Activated CD4-positive, alpha-beta T cell treated with anti-CD3 and anti-CD28 coated beads, Interleukin-10, Interleukin-2, amounts not matched to agents 100 ng/mL and 50 ng/mL, durations not matched to agents 16 hours and 8 hours (primary cell): ENCODE data around the gene NUBPL.
"Not testable (repeated sequence)": the region's sequence is repeated elsewhere in the genome, so short reads cannot be mapped to it uniquely, and the experiment has no call there.

Experiments
- DNase-seq: peaks from one replicate; pipeline ENCODE4 v3.0.0-alpha.2; 2020

NUBPL gene

DNA sequence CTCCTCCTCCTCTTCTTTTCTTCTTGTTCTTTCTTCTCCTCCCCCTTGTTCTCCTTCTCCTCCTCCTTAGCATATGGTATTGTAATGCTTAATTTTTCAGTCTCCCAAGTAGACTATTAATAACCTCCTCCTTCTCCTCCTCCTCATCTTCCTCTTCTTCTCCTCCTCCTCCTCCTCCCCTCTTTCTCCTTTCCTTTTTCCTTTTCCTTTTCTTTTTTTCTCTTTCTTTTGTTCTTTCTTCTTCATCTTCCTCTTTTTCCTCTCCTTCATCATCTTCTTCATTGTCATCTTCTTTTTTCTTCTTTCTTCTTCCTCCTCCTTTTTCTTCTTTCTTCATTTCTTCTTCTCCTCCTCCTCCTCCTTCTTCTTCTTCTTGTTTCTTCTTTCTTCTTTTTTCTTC is 264.3 kb downstream of the NUBPL start:
- DNase-seq = no peak

DNA sequence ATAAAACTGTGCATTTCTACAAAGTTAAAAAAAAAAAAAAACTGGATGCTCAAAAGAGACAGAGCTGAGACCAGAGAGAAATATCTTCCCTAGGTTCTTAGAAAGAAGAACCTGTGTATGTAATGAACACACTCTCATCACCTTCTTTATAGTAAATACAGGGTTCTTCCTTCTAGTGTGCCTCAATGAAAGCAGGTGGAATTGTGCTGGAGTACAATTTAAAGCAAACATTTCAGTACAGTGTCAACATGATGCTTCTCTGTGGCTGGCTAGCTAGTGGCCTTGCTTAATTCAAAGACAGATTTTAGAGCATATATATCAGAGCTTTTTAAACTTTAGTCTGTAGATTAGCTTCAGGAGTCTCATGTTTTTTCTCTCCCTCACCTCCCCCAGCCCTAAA is 266.1 kb downstream of the NUBPL start:
- DNase-seq = no peak

DNA sequence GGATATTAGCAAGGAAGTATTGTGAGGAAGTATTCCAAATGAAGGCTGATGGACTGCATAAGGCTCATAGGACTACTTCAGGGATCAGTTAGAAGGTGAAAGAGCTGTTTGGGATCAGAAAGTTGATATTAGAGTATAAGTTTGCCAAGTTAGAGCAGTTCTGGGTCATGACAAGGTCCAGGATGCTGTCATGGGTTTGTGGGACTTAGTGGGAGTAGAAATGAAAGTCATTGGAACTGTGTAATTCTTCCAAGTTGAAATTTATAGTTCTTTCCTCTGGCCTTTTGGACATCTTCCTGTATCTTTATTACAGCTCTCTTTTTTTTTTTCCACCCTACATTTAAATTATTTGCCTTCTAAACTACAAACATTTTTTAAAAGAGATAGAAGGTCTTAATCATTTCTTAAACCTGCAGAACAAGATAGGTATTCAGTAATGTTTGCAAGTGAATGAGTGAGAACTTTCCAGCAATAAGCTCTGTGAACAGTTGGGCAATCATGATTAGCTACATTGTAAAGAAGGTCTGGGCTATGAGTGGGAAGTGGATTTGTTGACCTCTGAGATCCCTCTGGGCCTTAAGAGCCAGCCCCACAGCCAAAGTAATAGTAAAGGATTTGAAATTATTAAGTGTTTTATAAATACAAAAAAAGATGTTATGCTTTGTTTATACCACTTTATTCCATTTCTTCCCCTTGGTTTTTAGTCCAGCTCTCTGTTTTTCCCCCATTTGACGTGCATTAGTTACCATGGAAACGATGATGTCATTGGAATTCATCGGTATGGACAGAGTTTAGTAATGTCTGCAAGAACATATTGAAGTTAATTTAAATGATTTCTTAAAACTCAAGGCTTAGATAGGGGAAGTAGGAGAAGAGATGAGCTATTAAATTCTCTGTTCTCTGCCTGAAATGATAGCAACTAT is 268.0 kb downstream of the NUBPL start:
- no peak for DNase-seq

DNA sequence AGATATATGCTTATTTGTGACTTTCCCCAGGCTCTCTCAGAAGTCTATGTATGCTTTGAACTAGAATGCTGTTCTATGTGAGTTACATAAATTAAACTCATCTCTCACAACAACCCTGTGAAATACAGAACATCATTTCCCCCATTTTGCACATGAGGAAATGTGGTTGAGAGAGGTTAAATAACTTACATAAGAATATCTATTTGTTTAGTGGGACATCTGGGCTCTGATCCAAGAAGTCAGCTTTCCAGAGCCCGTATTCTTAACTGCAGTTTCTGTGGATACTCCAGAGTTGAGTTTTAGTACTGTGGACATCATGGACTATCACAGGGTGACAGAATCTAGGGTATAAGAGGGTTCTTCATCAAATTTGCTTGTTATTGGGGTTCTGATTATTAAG is 273.4 kb downstream of the NUBPL start:
- DNase-seq = no peak

DNA sequence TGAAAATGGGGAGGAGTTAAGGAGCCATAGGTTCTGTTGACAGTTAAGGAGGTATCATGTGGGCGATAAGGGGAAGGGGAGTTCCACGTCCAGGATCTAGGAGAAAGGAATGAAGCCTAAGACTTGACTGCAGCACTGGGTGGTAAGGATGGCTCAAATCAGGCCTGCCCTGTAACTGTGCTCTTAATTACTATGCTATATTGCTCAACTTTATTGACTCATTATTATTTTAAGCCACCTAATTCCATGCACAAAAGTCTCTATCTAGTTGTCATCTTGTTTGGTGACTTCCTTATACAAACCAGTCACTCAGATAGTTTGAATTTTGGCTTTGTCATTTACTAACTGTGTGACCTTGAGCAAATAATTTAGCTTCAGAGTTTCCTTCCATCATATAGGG is 273.8 kb downstream of the NUBPL start:
- no peak for DNase-seq

DNA sequence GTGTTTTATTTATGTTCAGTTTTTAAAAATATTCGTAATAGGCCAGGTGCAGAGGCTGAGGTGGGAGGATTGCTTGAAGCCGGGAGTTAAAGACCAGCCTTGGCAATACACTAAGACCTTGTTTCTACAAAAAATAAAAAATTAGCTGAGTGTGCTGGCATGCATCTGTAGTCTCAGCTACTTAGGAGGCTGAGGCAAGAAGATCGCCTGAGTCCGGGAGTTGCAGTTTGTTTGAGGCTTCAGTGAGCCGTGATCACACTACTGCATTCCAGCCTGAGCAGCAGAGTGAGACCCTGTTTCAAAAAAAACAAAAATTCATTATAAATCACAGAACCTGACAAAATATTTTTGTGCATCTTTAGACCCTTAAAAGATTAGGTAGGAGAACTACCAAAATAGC is 275.8 kb downstream of the NUBPL start:
- no peak for DNase-seq

DNA sequence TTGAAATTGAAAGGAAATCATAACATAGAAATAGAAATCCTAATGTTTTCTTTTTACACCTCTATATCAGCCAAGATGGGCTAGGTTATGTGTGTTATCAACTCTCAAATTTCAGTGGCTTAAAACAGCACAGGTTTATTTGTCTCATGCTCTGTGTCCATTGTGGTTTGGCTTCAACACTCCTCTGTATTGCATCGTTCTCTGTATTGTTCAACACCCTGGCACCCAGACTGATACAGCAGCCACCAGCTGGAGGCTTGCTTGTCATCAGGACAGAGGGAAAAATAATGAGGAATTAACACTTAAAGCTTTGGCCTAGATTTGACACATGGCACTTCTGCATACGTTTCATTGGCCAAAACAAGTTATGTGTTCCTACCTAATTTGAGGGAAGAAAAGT is 281.7 kb downstream of the NUBPL start:
- peak; percentile 0 for DNase-seq

DNA sequence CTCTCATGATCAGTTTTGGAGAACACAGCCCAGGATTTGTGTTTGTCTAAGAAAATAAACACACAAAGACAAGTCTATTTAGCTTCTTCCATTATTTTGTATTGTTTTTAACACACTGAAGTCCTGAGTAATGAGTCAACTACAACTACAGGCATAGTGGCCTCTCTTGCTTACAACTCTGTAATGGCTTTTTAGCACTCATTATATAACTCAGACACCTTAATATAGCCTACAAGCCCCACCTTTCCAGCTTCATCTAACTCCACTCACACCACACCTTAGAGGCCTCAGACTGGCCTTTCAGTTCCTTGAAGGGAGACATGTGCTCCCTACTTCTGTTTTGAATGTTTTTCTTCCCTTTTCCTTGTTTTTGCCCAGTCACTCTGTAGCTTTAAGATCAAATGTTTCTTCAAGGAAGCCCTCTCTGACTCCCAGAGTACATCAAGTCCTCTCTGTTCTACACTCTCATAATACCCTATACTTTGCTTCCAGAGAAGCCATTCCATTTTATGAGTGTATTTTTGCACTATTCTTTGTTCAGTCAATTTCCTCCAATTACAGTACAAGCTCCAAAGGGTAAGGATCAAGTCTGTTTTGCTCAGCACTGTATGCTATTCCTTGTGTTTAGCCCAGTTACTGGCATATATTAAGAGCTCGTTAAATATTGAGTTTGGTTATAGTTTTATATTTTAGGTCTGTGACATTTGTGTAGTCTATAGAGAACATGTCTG is 282.3 kb downstream of the NUBPL start:
- no peak for DNase-seq

DNA sequence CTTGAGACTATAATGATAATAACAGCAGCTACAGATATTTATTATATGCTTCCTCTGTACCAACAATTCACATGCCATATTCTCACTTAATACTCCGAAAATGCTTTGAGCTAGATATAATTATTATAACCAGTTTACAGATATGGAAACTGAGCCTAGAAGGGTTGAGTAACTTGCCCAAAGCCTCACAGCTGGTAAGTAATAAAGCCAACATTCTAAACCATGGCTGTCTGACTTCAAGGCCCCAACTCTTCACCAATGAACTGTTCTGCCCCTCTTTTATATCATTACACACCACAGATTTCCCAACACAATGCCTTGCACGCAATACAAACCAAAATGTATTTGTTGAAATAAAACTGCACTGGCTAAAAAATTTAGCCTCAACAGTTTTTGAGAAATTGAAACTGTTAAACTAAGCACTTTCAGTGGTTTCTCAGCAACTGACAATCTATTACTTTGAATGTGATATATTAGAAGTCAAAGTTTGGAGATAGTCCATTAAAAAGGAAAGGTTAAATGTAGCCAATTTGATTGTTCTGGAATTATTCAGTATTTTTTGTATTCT is 293.4 kb downstream of the NUBPL start:
- no peak for DNase-seq

DNA sequence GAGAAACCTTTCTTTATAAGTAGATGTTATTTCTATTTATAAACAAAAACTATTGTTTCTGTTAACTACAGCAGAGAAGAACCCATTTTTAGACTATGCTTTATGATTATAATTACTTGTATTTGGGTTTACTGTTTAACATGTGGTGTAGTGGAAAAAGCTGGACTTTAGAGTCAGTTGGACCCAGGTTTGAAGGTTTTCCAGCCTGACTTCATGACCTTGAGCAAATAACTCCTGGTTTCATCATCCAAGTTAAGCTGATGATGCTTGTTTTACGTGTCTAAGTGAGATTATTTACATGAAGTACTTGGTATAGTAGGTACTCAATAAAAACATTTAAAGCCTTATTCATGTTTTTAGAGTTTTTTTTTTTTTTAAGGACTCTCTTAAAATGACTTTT is 294.1 kb downstream of the NUBPL start:
- DNase-seq = no peak

DNA sequence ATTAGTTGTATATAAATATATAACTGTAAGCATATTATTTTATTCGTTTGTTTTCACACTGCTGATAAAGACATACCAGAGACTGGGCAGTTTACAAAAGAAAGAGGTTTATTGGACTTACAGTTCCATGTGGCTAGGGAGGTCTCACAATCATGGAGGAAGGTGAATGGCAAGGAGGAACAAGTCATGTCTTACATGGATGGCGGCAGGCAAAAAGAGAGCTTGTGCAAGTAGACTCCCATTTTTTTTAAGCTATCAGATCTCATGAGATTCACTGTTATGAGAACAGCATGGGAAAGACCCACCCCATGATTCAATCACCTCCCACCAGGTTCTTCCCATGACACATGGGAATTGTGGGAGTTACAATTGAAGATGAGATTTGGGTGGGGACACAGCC is 294.8 kb downstream of the NUBPL start:
- not testable (repeated sequence) for DNase-seq

DNA sequence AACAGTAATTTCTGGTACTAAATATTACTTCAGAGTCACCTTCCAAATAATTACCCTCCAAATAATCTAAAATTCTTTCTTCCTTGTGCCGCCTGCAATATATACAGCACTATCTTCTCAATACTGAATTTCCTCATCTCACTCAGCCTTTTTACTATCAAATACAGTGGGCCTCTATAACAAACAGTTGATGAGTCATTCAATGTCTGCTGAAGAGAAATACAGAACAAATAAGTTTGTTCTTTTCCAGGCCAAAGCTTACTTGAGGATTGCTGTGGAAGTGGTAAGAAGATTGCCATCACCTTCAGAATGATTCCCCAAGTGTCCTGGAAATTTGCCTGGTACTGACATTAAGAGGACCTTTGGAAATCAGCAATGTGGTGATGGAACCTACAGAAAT is 297.7 kb downstream of the NUBPL start:
- no peak for DNase-seq

DNA sequence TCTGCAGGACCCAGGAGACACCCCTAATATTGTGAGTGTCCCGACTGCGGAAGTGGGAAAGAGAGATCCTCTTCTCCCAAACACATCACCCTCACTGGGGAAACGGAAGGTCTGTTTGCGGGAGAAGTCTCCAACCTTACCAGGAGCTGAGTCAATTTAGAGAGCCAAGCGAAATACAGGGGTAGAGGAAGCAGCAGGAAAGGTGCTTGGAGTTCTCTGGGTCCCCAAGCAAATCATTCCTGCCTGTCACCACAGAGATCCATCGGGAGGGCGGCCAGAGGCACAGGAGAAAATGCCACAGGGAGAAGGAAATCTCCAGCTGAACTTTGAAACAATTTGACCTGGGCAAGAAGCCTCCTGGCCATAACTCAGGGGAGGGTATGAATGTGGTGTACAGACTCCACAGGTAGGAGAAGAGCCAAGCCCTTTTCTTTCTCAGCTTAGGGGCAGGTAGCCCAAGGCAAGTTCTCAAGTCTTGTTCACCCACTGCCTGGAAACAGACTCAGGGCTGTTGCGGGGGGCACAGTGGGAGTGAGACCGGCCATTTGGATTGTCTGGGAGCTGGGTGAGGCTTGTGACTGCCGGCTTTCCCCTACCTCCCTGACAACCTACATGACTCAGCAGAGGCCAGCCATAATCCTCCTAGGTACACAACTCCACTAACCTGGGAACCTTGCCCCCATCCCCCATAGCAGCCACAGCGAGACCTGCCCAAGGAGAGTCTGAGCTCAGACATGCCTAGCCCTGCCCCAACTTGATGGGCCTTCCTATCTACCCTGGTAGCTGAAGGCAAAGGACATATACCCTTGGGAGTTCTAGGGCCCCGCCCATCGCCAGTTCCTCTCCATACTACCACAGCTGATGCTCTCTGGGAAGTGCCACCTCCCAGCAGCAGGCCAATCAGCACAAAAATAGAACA is 304.0 kb downstream of the NUBPL start:
- no peak for DNase-seq

DNA sequence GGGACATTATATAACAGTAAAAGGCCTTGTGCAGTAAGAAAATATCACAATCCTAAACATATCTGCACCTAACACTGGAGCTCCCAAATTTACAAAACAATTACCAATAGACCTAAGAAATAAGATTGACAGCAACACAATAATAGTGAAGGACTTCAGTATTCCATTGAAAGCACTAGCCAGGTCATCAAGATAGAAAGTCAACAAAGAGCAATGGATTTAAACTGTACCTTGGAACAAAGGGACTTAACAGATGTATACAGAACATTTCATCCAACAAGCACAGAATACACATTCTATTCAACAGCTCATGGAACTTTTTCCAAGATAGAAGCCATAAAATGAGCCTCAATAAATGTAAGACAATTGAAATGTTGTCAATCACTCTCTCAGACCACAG is 306.4 kb downstream of the NUBPL start:
- DNase-seq = no peak

DNA sequence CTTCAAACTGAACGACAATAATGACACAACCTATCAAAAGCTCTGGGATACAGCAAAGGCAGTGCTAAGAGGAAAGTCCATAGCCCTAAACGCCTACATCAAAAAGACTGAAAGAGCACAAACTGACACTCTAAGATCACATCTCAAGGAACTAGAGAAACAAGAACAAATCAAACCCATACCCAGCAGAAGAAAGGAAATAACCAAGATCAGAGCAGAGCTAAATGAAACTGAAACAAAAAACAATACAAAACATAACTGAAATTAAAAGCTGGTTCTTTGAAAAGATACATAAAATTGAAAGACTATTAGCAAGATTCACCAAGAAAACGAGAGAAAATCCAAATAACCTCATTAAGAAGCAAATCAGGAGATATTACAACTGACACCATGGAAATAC is 306.9 kb downstream of the NUBPL start:
- not testable (repeated sequence) for DNase-seq

DNA sequence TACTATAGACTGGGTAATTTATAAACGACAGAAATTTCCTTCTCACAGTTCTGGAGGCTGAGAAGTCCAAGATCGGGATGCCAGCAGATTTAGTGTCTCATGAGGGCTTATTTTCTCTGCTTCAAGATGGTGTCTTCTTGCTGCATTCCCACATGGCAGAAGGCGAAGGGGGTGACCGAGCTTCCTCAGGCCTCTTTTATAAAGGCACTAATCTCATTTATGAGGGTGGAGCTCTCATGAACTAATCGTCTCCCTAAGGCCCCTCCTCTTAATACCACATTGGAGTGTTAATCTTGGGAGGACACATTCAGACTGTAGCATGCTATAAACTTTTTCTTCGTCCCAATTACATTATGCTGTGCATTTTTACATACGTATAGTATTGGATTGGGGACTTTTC is 315.5 kb downstream of the NUBPL start:
- DNase-seq = no peak

DNA sequence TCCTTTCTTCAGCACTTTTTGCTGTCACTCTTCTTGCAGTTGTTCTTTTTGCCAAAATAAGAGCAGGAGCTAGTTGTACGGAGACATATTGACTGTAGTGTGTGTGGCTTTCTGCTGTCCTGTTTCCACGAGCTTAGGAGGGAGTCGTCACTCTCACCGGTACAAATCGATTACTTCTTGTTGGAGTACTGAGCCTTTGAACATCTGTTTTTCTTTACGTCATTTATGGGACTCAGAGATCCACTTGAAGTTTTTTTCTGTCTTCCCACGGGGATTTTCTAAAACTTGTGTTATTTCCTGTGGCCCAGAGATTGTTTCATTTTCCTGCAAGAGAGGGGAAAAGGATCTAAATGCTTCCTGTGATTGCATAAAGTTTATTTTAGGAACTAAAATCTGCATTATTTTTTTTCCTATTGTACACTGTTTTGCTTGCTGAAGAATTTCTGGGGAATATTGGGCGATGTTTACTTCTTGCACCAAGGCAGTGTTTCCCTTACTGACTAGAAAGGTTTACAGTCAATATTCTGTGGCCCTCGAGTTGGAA is 316.1 kb downstream of the NUBPL start:
- DNase-seq = no peak

DNA sequence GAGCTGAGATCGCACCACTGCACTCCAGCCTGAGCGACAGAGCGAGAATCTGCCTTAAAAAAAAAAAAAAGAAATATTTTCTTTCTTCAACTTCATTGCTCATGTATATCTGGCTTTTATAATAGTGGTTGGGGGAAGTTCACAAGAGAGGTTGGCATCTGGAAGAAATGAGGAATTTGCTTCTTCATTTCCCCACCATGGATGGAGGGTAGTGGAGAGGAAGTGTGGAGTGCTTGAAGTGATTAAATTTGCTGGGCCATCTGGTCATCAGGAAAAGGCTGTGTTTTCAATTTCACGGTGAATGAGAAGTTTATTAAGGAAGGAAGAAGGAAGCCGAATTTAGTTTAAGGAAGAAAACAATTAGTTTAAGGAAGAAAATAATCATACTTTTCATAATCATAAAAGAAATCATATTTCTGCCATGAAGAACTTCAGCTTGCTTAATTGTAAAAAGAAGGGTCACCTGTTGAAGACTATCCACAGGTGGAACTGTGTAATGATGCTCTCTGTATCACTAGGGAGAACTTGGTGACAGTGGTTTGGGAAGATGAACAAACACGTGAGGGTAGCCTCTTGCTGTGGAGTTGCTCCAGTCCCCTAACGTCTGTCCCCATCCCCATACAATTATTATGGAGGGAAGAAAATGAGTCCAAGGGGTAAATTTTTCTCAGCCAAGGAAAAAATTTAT is 318.6 kb downstream of the NUBPL start:
- DNase-seq = no peak

DNA sequence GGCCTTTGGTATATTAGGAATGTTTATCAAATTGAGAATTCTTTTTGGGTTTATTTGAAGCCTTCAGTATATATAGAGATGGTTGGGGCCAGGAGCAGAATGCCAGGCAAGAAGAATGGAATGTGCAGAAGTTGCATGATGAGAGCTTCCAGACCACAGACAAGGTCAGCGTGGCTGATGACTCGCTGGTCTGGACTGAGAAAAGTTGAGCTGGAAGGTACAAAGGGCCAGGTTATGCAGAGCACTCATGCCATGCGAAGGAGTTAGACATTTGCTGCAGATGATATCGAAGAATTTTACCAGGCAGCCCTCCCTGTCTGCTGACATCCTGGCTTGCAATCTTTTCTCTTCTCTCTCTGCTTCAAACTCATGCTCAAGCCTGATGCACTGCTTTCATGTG is 319.7 kb downstream of the NUBPL start:
- no peak for DNase-seq

DNA sequence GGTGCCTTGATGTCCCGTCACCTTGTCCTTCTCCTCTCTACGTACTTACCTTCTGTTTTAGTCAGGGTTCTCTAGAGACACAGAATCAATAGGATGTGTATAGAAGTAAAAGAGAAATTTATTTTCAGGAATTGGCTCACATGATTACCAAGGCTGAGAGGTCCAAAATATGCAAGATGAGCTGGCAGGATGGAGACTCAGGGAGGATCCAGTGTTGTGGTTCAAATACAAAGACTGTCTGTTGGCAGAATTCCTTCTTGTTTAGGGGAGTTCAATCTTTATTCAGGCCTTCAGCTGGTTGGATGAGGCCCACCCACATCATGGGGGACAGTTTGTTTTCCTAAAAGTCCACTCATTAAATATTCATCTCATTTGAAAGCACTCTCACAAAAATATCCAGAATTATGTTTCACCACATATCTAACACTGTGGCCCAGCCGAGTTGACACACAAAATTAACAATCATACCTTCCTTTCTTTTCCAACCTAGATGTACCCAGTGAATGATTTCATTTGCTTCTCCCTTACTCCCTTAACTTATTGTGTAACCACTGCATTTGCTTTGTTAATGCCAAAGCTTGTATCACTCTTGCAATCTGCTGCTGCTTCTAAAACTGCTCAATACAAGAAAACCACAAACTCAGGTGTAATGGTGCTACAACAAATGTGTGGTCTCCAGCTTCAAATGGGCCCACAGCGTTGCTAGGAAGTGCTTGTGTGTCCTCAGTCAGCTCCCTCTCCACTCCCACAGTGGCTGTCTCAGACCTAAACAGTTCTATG is 320.5 kb downstream of the NUBPL start:
- no peak for DNase-seq

DNA sequence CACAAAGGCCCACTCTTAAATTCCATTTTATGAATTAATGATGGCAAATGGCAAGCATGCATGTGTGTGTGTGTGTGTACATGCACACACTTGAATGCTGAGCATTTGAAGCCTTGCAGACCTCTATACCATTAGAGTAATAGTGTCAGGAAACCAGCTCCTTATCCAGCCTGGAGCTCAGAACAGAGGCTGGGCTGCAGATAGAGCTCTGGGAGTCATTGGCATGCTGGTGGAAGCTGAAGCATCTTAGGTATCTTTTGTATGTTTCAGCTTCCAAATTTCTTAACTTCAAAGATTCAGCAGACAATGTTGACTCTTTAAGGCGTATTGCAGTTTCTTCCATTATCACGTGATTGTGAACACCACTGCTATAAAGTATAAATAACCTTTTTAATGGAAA is 323.0 kb downstream of the NUBPL start:
- no peak for DNase-seq
